Tibial nerve (tissue), 4 donors: ENCODE measurements around the gene IL22RA1. TPM values are rescaled to one million over a fixed set of nuclear protein-coding genes. Genes with fewer than 3 reads are reported as not detected.

ENCODE experiments used
- DNase-seq, 2 donors: peaks; one replicate each; pipeline ENCODE4 v3.0.0-alpha.2; 2019; ENCODE audit warnings: low spot score in 2 of 2
- H3K27ac ChIP-seq, 4 donors: fragments of 200-600 bp; sonication (generic) in 3 of 4; one replicate each; pipeline ENCODE4 v1.5.1; 2017 to 2019; ENCODE audit warnings: mild to moderate bottlenecking in 1 of 4
- H3K27me3 ChIP-seq, 2 donors: fragments of 200-600 bp; sonication (generic) in 1 of 2; one replicate each; pipeline versions ENCODE4 v1.5.1 to v1.6.0; 2017 to 2019
- H3K36me3 ChIP-seq, 3 donors: fragments of 200-600 bp; sonication (generic); one replicate each; pipeline ENCODE4 v1.5.1; 2018 to 2019
- H3K4me1 ChIP-seq, 4 donors: fragments of 200-600 bp; sonication (generic) in 3 of 4; one replicate each; pipeline ENCODE4 v1.5.1; 2017 to 2019
- H3K4me3 ChIP-seq, 4 donors: fragments of 200-600 bp; sonication (generic) in 3 of 4; one replicate each; pipeline ENCODE4 v1.5.1; 2017 to 2019; ENCODE audit warnings: mild to moderate bottlenecking in 1 of 4, moderate library complexity in 1 of 4
- H3K9me3 ChIP-seq, 4 donors: fragments of 200-600 bp; sonication (generic) in 3 of 4; one replicate each; pipeline ENCODE4 v1.5.1; 2017 to 2019
- CTCF ChIP-seq, 5 experiments: fragments of 200-600 bp in 3 of 5; fragments of 450-650 bp in 2 of 5; sonication (generic) in 3 of 5; IDR thresholded peaks; one replicate each; pipeline ENCODE4 v1.5.1; 2016 to 2019; ENCODE audit warnings: antibody characterized with exemption in 5 of 5, mild to moderate bottlenecking in 3 of 5, moderate library complexity in 2 of 5
- EP300 ChIP-seq, 2 donors: sonication (generic); formaldehyde crosslinking; IDR thresholded peaks; one replicate each; pipeline ENCODE4 v1.6.1; 2017; ENCODE audit warnings: antibody characterized with exemption in 2 of 2, mild to moderate bottlenecking in 1 of 2
- POLR2A ChIP-seq, 2 donors: fragments of 450-650 bp; IDR thresholded peaks; one replicate each; pipeline ENCODE4 v1.6.1; 2017; ENCODE audit warnings: antibody characterized with exemption in 2 of 2, mild to moderate bottlenecking in 2 of 2, moderate library complexity in 2 of 2
- WGBS, 2 donors: methylation state at CpG; one replicate each; pipeline ENCODE4 v1.1.5; 2018; 5-methylcytosine and 5-hydroxymethylcytosine counted together
- total RNA-seq, 4 donors: library from RNA; depleted of rRNA; stranded (reverse); fragments of >200 nt; gene quantifications; one replicate each; pipeline ENCODE4 v1.1.0, GENCODE V29; 2016

The IL22RA1 gene
- total RNA-seq, 4 donors from 2014 or later: not detected

- no peak for DNase-seq
- no peaks in the 10 kb centered on the region for H3K9me3 ChIP-seq
- H3K4me1 ChIP-seq: no peaks in the 10 kb centered on the region
- no peaks in the 10 kb centered on the region for H3K27me3 ChIP-seq
- H3K27ac ChIP-seq: no peak overlapping the region
- H3K36me3 ChIP-seq: no peaks in the 10 kb centered on the region
- H3K4me3 ChIP-seq: no peak overlapping the region
- whole genome bisulfite sequencing, 2 donors: 69 to 74% methylated on average over 12 of the region's 12 CpGs
- TF ChIP-seq POLR2A (IDR thresholded peaks at IDR 0.05): no peak
- no peak for TF ChIP-seq EP300 (IDR thresholded peaks at IDR 0.05)
- TF ChIP-seq CTCF (IDR thresholded peaks at IDR 0.05): no peak
Measured at GRCh38 chr1:24098943-24099638, 43.8 kb downstream of the IL22RA1 start.

- Histone ChIP-seq H3K9me3 (no peaks in the 10 kb centered on the region), H3K4me3 (no peak overlapping the region), H3K27ac (no peak overlapping the region), H3K4me1 (no peaks in the 10 kb centered on the region), H3K27me3 (no peaks in the 10 kb centered on the region), H3K36me3 (no peaks in the 10 kb centered on the region)
- DNase-seq: no peak
- no peak for TF ChIP-seq POLR2A (IDR thresholded peaks at IDR 0.05)
- TF ChIP-seq CTCF (IDR thresholded peaks at IDR 0.05): no peak
- TF ChIP-seq EP300 (IDR thresholded peaks at IDR 0.05): no peak
- WGBS, 2 donors: 76 to 79% methylated on average over 5 of the region's 5 CpGs
Measured at GRCh38 chr1:24098102-24098501, 44.8 kb downstream of the IL22RA1 start.

GRCh38 chr1:24097663-24098062 is 45.3 kb downstream of the IL22RA1 start:
- no peak for TF ChIP-seq CTCF (IDR thresholded peaks at IDR 0.05)
- no peak for TF ChIP-seq POLR2A (IDR thresholded peaks at IDR 0.05)
- no peak for TF ChIP-seq EP300 (IDR thresholded peaks at IDR 0.05)
- WGBS, 2 donors: 82 to 84% methylated on average over 11 of the region's 11 CpGs
- no peaks in the 10 kb centered on the region for H3K4me1 ChIP-seq
- no peaks in the 10 kb centered on the region for H3K9me3 ChIP-seq
- H3K4me3 ChIP-seq: no peak overlapping the region
- no peak for DNase-seq
- H3K27me3 ChIP-seq: no peaks in the 10 kb centered on the region
- H3K27ac ChIP-seq: no peak overlapping the region
- H3K36me3 ChIP-seq: no peaks in the 10 kb centered on the region

GRCh38 chr1:24096739-24097103 is 46.2 kb downstream of the IL22RA1 start:
- no peak for DNase-seq
- Histone ChIP-seq H3K36me3 (no peaks in the 10 kb centered on the region), H3K27ac (no peak overlapping the region), H3K9me3 (no peaks in the 10 kb centered on the region), H3K27me3 (no peaks in the 10 kb centered on the region), H3K4me3 (no peak overlapping the region), H3K4me1 (no peaks in the 10 kb centered on the region)
- WGBS, 2 donors: 78% methylated on average over 5 of the region's 5 CpGs
- TF ChIP-seq POLR2A (IDR thresholded peaks at IDR 0.05) (no peak), EP300 (IDR thresholded peaks at IDR 0.05) (no peak), CTCF (IDR thresholded peaks at IDR 0.05) (no peak)

- WGBS, 2 donors: 74 to 76% methylated on average over 8 of the region's 8 CpGs
- no peaks in the 10 kb centered on the region for H3K36me3 ChIP-seq
- no peak overlapping the region for H3K4me3 ChIP-seq
- no peaks in the 10 kb centered on the region for H3K4me1 ChIP-seq
- no peaks in the 10 kb centered on the region for H3K9me3 ChIP-seq
- DNase-seq: no peak
- H3K27ac ChIP-seq: no peak overlapping the region
- TF ChIP-seq CTCF (IDR thresholded peaks at IDR 0.05): no peak
- no peaks in the 10 kb centered on the region for H3K27me3 ChIP-seq
Measured at GRCh38 chr1:24096009-24096738, 46.8 kb downstream of the IL22RA1 start.
